ENCODE measurements around the gene ANKRD9.

ANKRD9 gene

DNA sequence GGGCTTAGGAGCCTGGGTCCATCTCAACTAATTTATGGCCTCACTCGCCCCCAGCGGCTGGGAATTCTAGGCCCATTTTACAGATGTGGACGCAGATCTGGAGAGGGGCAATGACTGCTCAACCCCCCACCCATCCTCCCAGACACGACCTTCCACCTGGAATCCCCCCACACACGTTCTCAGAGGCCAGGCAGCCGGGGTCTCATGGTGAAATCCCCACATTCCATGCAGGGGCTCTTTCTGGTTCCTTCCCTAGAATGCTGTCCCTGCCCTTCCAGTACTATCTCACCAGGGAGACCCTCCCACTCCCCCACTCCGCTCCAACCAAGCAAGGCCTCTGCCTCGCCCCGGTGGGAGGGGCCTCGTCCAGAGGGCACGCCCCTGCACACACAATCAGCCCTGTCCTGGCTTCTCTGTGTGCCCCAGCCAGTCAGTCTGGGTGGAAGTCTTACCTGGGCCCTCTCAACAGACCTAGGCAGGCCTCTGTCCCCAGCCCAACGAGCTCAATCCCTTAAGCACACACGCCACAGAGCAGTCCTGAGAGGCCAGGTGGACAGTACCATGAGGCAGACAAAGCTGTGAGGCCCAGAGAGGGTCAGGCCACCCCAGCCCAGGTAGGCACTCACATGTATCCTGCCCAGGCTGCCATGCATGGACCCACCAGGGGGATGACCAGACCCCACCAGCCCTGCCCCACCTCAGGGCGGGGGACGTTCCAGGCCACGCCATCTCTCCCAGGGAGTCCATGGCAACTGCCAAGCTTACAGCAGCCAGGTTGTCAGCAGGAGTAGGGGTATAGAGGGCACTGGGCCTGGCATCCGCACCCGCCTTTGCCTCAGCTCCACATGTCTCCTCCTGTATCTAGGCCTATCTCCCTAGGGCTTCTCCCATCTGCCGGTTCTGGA, 1.3 kb upstream of the ANKRD9 start:
- peak in 1 of 2 donors; percentile 13 for DNase-seq

DNA sequence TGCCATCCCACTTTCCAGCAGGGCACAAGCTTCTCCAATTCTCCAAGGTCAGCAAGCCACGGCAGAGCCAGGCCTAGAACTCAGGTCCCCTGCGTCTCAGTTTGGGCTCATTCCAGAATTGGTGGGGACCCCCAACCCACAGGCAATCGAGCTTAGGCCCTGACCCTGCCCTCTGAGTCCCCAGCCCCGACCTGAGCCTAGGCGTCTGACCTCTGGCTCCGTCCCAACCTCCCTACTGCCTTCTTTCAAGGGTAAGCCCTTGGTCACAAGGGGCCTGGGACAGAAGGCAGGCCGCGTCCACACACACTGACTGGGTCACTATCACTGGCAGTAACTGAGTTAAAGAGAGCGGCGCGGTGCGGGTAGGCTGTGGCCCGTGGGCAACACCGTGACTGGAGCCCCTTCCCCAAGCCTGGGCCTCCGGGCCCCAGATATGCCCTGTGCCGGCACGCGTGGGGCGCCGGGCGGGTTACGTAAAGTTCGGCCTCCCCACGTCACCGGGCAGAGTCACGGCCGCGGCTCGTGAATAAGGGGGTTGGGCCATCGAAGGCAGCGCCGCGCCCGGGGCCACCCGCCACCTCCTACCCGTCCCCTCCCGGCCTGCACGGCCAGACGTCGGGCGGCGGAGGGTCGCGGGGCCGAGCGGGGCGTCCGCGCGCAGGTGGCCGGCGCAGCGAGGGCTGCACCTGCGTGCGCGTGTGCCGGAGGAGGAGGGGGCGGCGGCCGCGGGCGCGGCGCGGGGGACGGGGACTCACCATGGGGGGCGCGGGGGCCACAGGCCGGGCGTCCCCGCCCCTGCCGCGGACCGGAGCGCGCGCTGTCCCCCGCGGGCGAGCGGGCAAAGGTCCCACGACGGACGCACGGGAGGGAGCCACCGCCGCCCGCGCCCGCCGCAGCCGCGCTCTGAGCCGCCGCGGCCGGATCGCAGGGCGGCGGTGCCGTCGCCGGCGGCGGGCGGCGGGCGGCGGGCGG, 516 bp downstream of the ANKRD9 start:
- DNase-seq: peak; percentile 17 to 64

DNA sequence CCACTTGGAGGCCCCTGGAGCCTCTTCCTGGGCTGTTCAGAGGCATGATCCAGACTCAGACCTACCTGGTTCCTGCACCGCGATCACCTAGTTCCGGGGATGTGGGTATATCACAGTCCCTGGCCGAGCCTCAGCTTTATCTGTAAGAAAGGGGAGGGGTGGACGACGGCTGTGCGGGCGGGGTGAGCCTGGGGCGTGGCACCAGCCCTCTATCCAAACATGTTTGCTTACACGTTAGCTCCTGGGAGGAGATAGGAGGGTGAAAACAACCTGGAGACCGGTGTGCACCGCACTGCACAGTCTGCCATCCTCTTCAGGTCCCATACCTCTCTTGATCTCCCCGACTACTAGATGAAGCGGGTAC, 1.2 kb downstream of the ANKRD9 start:
- no peak for DNase-seq

DNA sequence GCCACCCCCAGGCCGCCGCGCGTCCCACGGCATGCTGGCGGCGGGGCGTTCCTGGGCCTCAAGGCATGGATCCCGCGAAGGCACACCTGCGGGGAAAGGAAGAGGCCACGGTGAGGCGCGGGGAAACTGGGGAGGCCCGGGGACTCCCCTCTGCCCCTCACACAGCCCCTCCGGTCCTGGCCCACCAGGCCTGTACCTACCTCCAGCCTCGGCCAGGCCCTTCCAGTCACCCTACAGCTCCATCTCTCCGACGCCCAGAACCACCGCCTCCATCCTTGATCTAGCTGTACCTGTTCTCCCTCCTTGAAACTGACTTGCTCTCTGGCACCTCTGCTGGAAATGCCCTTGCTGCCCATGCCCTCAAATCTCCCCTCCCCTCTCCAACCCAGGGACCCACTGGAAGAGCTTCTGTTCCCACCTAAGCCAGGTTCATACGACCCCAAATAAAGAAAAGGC, 1.7 kb downstream of the ANKRD9 start:
- no peak for DNase-seq

DNA sequence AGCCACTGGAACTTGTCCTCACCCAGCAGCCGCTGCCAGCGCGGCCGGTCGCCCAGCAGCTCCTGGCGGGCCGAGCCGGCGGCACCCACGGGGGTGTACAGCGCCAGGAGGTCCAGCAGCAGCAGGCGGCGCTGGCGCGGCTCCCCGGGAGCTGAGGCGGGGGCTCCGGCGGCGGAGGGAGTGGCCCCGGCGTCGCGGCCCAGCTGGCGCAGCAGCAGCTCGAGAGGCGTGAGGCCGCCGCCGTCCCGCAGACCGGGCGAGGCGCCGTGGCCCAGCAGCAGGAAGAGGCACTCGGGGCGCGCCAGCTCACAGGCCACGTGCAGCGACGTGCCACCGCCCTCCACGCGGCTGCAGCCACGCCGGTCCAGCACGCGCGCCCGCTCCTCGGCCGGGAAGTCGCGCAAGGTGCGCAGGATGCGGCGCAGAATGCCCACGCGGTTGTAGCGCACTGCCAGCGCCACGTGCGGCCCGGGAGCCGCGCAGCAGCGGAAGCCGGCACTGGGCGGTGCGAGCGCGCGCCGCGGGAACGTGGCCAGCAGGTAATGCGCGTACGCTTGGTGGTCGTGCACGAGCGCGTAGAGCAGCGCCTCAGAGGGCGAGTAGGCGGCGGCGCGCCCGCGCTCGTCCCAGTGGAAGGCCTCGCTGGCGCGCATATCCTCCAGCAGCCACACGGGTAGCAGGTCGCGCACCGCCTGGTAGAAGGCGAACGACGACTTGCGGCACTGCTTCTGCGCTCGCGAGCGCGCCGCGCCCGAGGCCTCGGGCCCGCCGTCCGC, 2.3 kb downstream of the ANKRD9 start:
- no peak for DNase-seq

DNA sequence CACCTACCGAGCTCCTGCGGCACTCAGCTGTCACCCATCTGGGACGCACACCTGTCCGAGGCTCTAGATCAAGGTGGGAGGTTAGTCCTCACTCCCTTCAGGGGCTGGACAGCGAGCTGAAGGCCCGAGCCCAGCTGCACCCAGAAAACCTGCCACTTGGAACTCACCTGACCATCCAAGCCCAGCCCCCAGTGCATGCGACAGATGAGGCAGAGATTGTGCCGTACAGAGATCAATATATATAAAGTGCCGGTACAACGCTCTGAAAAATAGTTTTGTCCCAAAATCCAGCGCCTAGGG, 3.0 kb downstream of the ANKRD9 start:
- no peak for DNase-seq

DNA sequence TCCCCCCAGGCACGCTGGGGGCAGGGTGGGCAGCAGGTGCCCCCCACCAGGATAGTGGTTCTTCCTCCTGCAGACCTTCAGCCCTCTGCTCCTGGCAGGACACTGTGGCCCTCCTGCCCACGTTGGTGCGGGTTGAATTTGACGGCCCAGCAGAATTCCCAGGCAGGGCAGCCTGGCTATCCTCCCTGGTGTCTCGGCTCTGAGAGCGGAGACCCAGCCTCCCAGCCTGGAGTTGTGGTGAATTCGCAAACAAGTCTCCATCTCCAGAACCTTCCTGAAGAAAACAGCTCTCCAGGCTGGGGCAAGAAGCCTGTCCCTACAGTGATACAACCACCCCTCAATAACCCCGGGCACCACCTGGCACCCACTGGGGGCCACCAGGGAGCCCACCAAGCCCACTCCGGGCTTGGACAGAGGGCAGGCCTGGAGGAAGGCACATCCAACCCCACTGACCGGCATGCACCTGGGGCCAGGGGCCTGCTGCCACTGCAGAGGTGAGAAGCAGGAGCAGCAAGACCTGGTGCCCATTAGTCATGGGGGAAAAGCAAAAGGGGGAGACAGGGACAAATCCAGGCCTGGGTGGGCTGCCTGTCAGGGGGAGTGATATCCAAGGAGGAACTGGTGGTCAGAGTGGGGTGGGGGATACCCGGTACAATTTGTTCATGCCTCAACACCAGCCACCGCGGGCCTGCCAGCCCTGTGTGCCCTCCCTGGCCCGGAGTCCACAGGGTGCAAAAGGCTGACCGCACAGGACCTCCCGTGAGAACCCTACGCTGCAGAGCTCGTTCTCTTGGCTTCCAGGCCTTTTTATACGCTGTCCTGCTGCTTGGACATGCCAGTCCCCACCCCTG, 3.6 kb downstream of the ANKRD9 start:
- no peak for DNase-seq

DNA sequence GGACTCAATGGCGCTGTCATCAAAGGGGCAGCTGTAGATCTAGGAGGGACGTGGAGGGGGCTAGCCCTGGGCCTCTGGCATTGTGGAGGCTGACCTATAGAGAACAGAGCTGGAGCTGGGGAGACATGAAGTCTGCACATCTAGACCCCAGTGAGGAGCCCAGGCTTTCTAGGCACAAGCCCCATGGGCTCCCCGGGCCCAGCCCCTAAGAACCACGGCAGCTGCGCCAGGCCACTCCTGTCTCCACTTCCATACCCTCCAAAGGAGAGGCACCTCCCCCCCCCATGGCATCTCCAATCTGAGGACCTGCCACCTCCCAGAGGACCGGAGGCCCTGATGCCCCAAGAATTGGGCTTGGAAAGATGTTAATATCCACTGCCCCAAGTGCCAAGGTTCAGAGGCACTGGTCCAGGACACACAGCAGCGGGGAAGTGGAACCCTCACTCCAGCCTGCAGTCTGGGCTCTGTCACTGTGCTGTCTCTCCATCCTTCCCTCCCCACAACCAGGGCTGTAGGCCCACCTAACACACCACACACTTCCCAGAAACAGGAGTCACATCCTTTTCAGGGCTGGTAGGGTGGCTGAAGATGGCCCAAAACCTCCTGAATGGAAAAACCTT, 4.5 kb downstream of the ANKRD9 start:
- DNase-seq: no peak

DNA sequence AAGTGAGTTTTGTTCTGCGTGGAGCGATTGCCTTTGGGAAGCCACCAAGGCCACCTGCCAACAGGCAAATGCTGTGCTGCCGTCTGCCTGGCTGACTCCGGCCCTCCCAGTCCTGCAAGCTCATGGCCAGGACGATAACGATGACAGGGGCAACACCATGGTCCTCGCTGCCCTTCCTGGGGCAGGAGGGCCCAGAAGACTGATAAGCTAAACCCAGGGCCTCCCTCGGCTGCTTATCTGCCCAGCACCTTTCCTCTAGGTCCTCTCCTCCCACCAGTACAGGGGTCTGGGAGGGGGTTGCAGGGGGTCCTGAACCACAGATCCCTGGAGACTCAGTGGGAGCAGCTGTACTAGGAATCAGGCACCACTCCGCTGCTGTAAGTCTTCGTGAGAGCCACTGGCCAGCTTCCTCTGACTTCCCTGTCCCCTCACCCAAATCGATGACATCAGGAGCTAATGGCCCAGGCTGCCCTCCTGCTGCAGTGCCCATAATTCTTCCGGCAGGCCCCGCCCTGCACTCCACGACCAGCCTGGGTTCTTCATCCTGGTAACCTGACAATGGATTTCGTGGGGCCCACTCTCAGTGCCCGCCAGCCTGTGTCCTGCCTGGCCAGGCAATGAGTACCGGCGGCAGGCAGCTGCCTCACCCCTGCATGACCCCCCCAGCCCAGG, 5.1 kb downstream of the ANKRD9 start:
- DNase-seq: no peak

DNA sequence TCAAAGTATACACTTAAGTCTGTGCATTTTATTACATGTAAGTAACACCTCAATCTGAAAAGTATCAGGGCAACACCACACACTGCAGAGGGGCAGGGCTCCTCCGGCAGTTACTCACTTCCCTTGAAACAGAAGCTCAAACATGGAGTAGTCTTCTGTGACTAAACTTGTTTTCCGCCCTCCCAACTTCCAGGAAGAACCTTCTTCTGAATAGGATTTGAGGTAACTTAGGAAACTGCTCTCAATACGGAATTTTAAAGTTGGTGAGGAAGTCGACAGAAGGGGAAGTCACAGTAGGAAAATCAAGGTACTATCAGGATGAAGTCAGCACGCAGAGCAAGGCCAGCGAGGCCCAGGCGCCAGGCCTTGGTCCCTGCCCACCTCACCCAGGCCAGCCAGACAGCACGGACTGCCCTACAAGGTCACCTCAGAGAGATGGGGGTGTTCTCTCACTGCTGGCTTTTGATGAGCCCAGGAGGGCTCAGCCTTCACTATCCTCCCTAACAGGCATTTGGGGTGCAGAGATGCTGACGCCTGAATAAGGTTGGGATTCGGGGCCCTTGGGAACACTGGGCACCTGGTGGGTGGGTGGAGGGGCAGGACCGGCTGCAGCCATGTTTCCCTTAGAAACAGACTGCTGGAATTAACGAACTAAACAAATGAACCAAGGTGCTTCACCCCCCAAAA, 5.8 kb downstream of the ANKRD9 start:
- DNase-seq: no peak

DNA sequence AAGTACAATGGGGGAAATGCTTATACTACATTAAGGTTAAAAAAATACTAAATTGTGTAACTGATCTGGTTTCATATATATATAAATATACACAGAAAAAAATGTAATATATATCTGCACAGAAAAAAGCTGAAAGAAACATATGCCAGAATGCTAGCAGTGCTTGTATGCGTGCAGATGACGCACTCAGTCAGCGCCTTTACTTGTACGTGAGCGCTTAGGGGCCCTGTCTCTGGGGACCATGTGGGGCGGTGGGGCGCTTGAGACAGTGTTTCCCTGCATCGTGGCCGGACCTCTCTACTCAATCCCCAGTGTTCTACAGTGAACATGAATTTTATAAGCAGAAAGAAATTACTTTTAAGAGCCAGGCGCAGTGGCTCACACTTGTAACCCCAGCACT, 7.0 kb downstream of the ANKRD9 start:
- DNase-seq: no peak

DNA sequence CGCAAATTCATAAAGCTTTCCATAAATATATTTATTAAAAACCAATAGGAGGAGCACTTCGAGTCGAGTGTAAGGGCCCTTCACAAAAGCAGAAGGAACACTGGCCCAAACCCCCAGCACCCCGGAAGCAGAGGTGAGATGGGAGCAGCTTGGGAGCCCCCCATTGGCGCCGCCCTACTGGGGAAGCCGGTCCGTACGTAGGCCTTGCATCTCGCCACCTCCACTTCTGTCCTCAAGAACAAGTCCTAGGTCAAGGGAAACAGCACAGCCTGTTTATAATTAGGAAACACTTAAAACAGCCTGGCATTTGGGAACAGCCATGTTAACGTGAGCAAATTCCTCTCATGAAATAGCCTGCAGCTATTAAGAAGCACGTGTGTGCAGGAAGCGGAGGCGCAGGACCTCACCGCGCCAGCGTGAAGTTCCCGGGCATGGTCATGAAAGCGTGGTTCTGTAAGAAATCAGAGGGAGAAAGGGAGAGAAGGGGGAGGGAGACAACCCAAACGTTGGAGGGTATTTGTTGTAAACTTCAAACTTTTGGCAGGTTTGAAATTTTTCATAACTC, 7.7 kb downstream of the ANKRD9 start:
- DNase-seq: no peak

DNA sequence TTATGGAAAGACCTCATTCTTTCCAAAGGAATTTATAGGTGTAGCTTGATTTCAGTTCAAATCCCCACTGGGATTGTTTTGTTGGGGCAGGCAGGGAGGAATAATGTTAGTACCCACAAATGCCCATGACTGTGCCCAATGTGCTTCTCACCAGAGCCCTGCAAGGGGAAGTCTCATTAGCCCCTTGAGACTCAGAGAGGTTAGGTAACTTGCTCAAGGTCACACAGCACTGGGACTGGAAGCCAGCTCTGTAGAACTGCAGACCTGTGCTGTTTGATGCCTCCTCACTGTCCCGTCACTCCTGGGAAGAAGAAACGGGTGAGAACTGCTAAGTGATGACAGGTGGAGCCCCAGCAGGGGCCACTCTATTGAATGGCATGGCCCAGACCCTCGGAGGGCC, 8.9 kb downstream of the ANKRD9 start:
- DNase-seq: peak in 1 of 2 donors; percentile 13

DNA sequence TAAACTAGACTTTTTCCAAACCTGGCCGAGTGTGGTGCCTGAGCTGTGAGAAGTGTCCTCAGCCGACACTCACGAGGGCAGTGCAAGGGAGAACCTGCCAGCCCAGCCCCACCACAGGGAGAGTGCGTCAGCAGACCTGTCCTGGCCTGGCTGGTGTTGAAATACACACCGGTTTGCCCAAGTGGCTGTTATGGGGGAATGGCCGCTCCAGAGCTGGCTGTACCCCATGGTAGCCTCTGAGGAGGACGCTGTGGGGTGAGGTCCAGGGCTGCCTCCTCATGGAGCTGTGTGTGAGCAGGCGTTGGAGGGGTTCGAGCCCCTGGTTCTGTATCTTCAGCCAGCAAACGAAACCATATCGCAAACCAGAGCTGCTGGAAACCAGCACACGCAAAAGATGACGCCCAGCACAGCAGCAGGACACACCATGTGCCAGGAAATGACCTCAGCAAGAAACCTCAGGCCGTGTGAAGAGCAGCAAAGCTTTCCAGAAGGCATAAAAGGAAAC, 9.4 kb downstream of the ANKRD9 start:
- DNase-seq: peak; percentile 62 to 65

DNA sequence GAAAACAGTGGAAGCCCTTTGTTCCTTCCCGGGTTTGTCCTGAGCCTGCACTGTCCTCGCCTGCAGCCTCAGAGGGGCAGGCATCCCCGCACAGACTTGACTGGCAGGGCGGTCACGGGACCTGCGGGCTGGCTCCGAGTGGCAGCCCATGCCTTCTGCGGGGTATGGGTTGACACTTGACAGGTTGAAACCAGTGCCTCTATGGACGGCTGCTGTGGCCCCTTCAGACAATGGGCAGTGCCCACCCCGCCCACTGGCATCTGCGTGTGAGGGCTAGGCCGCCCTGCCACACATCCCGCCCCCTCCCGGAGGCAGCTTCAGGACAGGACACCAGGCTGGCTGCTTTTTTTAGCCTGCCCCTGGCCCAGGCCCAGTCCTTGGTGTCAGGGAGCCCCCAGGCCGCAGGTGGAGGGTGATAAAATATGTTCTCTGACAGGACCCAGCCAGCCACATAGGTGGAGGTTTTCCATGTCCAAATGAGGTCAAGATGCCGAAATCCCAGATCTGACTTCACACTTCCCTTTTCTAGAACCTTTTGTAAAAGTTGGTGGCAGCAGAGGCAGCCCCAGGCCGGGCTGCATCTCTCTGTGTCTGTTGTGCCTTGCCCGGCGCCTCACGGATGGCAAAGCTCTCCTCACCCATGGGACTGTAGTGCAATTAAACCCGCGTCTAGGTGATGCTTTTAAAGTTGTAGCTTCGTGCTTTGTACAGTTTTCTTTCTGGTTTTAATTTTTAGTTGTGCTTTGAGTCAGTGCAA, 10.0 kb downstream of the ANKRD9 start:
- peak in 1 of 2 donors; percentile 27 for DNase-seq

DNA sequence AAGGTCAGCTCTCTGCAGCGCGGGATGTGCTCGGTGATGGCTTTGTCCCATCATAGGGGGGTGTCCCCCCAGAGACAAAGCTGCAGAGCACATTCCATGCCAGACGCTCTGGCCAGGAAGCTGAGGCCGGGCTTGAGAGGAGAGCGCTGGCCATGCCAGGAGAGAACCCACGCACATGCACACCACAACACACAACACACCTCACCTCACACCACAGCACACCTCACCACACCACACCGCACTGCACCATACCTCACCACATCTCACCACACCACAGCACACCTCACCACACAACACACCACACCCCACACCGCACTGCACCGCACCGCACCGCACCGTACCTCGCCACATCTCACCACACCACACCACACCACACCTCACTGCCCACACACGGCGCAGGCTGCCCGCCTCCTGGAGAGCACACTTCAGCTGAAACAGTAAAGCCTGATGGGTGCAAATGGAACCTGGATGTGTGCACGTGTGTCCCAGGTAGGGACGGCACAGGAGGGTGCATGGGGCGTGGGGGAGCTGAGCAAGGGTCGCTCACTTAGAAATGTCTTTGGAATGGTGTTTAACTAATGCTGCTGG, 10.8 kb downstream of the ANKRD9 start:
- DNase-seq: no peak

DNA sequence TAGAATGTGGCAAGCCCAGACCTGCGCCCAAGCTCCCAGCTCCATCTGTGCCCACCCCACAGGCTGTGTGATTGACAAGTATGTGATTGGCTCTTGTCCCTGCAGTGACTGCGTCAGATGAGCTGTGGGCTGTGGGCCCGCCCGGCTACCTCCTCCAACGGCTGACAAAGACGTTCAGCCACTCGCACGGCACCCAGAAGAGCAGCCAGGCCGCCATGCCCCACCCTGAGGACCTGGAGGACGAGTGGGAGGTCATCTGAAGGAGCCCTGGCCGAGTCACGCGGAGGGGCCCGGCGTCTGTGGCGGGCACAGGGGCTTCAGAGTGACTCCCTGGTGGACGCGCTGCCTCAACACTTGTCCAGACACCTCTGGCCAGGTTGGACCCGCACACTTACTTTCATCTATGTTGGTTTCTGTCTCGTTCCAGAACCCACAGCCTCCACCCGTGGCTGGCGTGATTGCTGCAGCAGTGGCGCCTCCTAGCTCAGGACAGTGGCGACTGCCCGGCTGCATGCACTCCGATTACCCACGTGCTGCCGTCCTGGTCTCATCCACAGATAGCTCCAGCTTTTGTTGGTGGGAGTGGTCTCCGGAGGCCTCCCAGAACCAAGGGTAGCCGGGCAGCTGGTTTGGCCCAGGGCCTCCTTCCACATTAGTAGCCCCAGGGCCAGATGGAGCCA, 11.4 kb downstream of the ANKRD9 start:
- no peak for DNase-seq
